IPS-20b (cell line): ENCODE measurements around the gene HMGA1.
"Not testable (repeated sequence)": the region's sequence is repeated elsewhere in the genome, so short reads cannot be mapped to it uniquely, and the experiment has no call there.

Experiments used
- H3K27ac ChIP-seq: one replicate; pipeline ENCODE4 v1.5.1; 2013; ENCODE audit warnings: low read length
- H3K27me3 ChIP-seq: 2 replicates; pipeline ENCODE4 v1.6.1; 2013; ENCODE audit warnings: mild to moderate bottlenecking, low read length, inconsistent platforms; ENCODE audit not compliant: insufficient read depth
- H3K36me3 ChIP-seq: 2 replicates; pipeline ENCODE4 v1.6.1; 2013; ENCODE audit warnings: low read depth, mild to moderate bottlenecking, inconsistent platforms, low read length, moderate library complexity; ENCODE audit not compliant: insufficient read depth
- H3K4me1 ChIP-seq: 2 replicates; pipeline ENCODE4 v1.6.1; 2013; ENCODE audit warnings: mild to moderate bottlenecking, control low read depth, inconsistent platforms, low read length, moderate library complexity; ENCODE audit not compliant: insufficient read depth
- H3K4me3 ChIP-seq: 2 replicates; pipeline ENCODE4 v1.5.1; 2013; ENCODE audit warnings: mild to moderate bottlenecking, low read length, inconsistent platforms
- H3K9ac ChIP-seq: 2 replicates; pipeline ENCODE4 v1.6.1; 2013; ENCODE audit warnings: low read depth, mild to moderate bottlenecking, inconsistent platforms, low read length, moderate library complexity
- H3K9me3 ChIP-seq: 2 replicates; pipeline ENCODE4 v1.6.1; 2013; ENCODE audit warnings: mild to moderate bottlenecking, low read depth, low read length, inconsistent platforms; ENCODE audit not compliant: insufficient read depth

Gene HMGA1

DNA sequence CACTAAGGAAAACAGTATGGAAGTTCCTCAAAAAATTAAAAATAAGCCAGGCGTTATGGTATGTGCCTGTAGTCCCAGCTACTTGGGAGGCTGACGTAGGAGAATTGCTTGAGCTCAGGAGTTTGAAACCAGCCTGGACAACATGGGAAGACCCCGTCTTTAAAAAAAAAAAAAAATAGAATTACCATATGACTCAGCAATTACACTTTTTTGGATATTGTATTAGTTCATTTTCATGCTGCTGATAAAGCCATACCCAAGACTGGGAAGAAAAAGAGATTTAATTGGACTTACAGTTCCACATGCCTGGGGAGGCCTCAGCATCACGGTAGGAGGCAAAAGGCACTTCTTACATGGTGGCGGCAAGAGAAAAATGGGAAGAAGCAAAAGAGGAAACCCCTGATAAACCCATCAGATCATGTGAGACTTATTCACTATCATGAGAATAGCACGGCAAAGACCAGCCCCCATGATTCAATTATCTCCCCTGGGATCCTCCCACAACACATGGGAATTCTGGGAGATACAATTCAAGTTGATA, 22.9 kb downstream of the HMGA1 start:
- Histone ChIP-seq H3K36me3 (no peaks in the 10 kb centered on the region), H3K4me3 (no peak overlapping the region), H3K27ac (no peak overlapping the region), H3K9me3 (peaks cover 7% of the 10 kb centered on the region; the same call in 1 of the 2 replicates), H3K27me3 (no peaks in the 10 kb centered on the region), H3K9ac (no peak overlapping the region), H3K4me1 (no peaks in the 10 kb centered on the region)

DNA sequence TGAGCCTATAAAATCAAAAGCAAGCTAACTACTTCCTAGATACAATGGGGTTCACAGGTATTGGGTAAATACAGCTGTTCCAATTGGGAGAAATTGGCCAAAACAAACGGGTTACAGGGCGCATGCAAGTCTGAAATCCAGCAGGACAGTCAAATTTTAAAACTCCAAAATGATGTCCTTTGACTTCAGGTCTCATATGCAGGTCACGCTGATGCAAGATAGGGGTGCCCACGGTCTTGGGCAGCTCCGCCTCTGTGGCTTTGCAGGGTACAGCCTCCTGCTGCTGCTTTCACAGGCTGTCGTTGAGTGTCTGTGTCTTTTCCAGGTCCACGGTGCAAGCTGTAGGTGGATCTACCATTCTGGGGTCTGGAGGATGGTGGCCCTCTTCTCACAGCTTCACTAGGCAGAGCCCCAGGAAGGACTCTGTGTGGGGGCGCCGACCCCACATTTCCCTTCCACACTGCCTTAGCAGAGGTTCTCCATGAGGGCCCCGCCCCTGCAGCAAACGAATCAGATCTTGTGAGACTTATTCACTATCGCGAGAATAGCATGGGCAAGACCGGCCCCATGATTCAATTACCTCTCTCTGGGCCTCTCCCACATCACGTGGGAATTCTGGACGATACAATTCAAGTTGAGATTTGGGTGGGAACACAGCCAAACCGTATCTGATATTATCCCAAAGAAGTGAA, 24.0 kb downstream of the HMGA1 start:
- Histone ChIP-seq H3K27me3 (no peaks in the 10 kb centered on the region), H3K27ac (no peak overlapping the region), H3K9me3 (peaks cover 7% of the 10 kb centered on the region; the same call in 1 of the 2 replicates)

GRCh38 chr6:34263484-34263883, 26.8 kb downstream of the HMGA1 start:
- H3K27ac ChIP-seq, H3K9ac ChIP-seq, H3K27me3 ChIP-seq, H3K4me3 ChIP-seq, H3K36me3 ChIP-seq, H3K9me3 ChIP-seq, H3K4me1 ChIP-seq: not testable (repeated sequence)

More for the DNA sequence above, 24.0 kb downstream of the HMGA1 start:
- no peak overlapping the region for H3K4me3 ChIP-seq
- no peaks in the 10 kb centered on the region for H3K4me1 ChIP-seq
- no peaks in the 10 kb centered on the region for H3K36me3 ChIP-seq
- H3K9ac ChIP-seq, result no peak overlapping the region

GRCh38 chr6:34267746-34268145, 31.1 kb downstream of the HMGA1 start:
- Histone ChIP-seq H3K9ac (no peak overlapping the region), H3K4me1 (no peaks in the 10 kb centered on the region), H3K27me3 (no peaks in the 10 kb centered on the region), H3K9me3 (no peaks in the 10 kb centered on the region), H3K36me3 (no peaks in the 10 kb centered on the region), H3K4me3 (no peak overlapping the region), H3K27ac (no peak overlapping the region)

DNA sequence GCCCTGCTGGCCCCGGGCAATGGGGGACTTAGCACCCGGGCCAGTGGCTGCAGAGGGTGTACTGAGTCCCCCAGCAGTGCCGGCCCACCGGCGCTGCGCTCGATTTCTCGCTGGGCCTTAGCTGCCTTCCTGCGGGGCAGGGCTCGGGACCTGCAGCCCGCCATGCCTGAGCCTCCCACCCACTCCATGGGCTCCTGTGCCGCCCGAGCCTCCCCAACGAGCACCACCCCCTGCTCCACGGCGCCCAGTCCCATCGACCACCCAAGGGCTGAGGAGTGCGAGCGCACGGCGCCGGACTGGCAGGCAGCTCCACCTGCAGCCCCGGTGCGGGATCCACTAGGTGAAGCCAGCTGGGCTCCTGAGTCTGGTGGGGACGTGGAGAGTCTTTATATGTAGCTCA, 32.5 kb downstream of the HMGA1 start:
- H3K9me3 ChIP-seq, result not testable (repeated sequence)

DNA sequence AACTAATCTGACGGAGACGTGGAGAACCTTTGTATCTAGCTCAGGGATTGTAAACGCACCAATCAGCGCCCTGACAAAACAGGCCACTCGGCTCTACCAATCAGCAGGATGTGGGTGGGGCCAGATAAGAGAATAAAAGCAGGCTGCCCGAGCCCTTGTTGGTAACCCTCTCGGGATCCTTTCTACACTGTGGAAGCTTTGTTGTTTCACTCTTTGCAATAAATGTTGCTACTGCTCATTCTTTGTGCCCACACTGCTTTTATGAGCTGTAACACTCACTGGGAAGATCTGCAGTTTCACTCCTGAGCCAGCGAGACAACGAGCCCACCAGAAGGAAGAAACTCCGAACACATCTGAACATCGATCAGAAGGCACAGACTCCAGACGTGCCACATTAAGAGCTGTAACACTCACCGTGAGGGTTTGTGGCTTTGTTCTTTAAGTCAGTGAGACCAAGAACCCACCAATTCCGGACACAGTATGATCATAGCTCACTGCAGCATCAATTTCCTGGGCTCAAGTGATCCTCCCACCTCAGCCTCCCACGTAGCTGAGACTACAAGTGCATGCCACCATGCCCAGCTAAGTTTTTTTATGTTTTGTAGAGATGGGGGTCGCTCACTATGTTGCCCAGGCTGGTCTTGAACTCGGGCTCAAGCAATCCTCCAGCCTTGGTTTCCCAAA, 33.1 kb downstream of the HMGA1 start:
- not testable (repeated sequence) for H3K9ac ChIP-seq, H3K4me3 ChIP-seq, H3K4me1 ChIP-seq, H3K9me3 ChIP-seq, H3K36me3 ChIP-seq, H3K27ac ChIP-seq, H3K27me3 ChIP-seq

More for the DNA sequence above, 32.5 kb downstream of the HMGA1 start:
- H3K27ac ChIP-seq, H3K36me3 ChIP-seq, H3K4me1 ChIP-seq, H3K9ac ChIP-seq, H3K4me3 ChIP-seq, H3K27me3 ChIP-seq: not testable (repeated sequence)

- Histone ChIP-seq H3K9ac (no peak overlapping the region), H3K4me3 (no peak overlapping the region), H3K9me3 (no peaks in the 10 kb centered on the region), H3K27ac (no peak overlapping the region), H3K4me1 (no peaks in the 10 kb centered on the region), H3K27me3 (no peaks in the 10 kb centered on the region), H3K36me3 (no peaks in the 10 kb centered on the region)
These were observed 35.6 kb downstream of the HMGA1 start for GRCh38 chr6:34272013-34272926.

GRCh38 chr6:34273242-34273805, 36.7 kb downstream of the HMGA1 start:
- Histone ChIP-seq H3K36me3 (no peaks in the 10 kb centered on the region; the same call in 1 of the 2 replicates), H3K9ac (no peak overlapping the region), H3K9me3 (no peaks in the 10 kb centered on the region), H3K27ac (no peak overlapping the region), H3K4me1 (no peaks in the 10 kb centered on the region), H3K27me3 (no peaks in the 10 kb centered on the region), H3K4me3 (no peak overlapping the region)

GRCh38 chr6:34274129-34274528, 37.5 kb downstream of the HMGA1 start:
- no peaks in the 10 kb centered on the region for H3K27me3 ChIP-seq
- H3K36me3 ChIP-seq, result peaks cover under 1% of the 10 kb centered on the region; the same call in 1 of the 2 replicates
- H3K9ac ChIP-seq, result no peak overlapping the region
- H3K4me3 ChIP-seq, result no peak overlapping the region
- H3K9me3 ChIP-seq, result no peaks in the 10 kb centered on the region
- H3K27ac ChIP-seq, result no peak overlapping the region
- no peaks in the 10 kb centered on the region for H3K4me1 ChIP-seq

GRCh38 chr6:34275128-34275804, 38.6 kb downstream of the HMGA1 start:
- no peaks in the 10 kb centered on the region for H3K9me3 ChIP-seq
- H3K4me3 ChIP-seq, result no peak overlapping the region
- H3K36me3 ChIP-seq, result peaks cover 11% of the 10 kb centered on the region; the same call in 1 of the 2 replicates
- no peak overlapping the region for H3K9ac ChIP-seq
- no peaks in the 10 kb centered on the region for H3K4me1 ChIP-seq
- H3K27ac ChIP-seq, result no peak overlapping the region
- no peaks in the 10 kb centered on the region for H3K27me3 ChIP-seq

- Histone ChIP-seq H3K4me1 (no peaks in the 10 kb centered on the region), H3K27ac (no peak overlapping the region), H3K9me3 (no peaks in the 10 kb centered on the region), H3K27me3 (no peaks in the 10 kb centered on the region), H3K4me3 (no peak overlapping the region), H3K36me3 (peaks cover 11% of the 10 kb centered on the region; the same call in 1 of the 2 replicates), H3K9ac (no peak overlapping the region)
These were observed 39.5 kb downstream of the HMGA1 start for GRCh38 chr6:34276191-34276590.
